ENCODE measurements around the gene JAML.
"Not testable (repeated sequence)": the region's sequence is repeated elsewhere in the genome, so short reads cannot be mapped to it uniquely, and the experiment has no call there.

The JAML gene

GRCh38 chr11:118193910-118194566 lies 30.8 kb downstream of the JAML start:
- H3K9me3 ChIP-seq (replicated peaks in 1 of 11): peaks cover 18 to 34% (median 22%) of the 10 kb centered on the region in 11 experiments
- TF ChIP-seq Cebpa-rat (IDR thresholded peaks at IDR 0.05): no peak
- H3K4me1 ChIP-seq: peaks cover 0 to 19% (median 7%) of the 10 kb centered on the region in 10 experiments; a peak in 9 of 20 replicates
- H3K4me2 ChIP-seq: no peak overlapping the region; a peak in 1 of 22 replicates
- no peaks in the 10 kb centered on the region for H4K20me1 ChIP-seq
- H3K27me3 ChIP-seq: no peaks in the 10 kb centered on the region
- H3K9ac ChIP-seq: no peak overlapping the region
- H3K27ac ChIP-seq: no peak overlapping the region
- H3K4me3 ChIP-seq: no peak overlapping the region
- peaks cover 0 to 67% (median 0%) of the 10 kb centered on the region in 11 experiments; a peak in 5 of 22 replicates for H3K36me3 ChIP-seq

GRCh38 chr11:118192817-118193216 lies 32.0 kb downstream of the JAML start:
- not testable (repeated sequence) for H3K27ac ChIP-seq, H4K20me1 ChIP-seq, H3K27me3 ChIP-seq, H3K9ac ChIP-seq, H3K4me3 ChIP-seq, H3K4me2 ChIP-seq
- Histone ChIP-seq H3K4me1 (peaks cover 0 to 15% (median 2%) of the 10 kb centered on the region in 10 experiments; a peak in 11 of 20 replicates), H3K36me3 (peaks cover 0 to 64% (median 0%) of the 10 kb centered on the region in 11 experiments; a peak in 5 of 22 replicates), H3K9me3 (replicated peaks in 1 of 11) (peaks cover 18 to 34% (median 22%) of the 10 kb centered on the region in 11 experiments)

- not testable (repeated sequence) for H3K27ac ChIP-seq, H3K9ac ChIP-seq
- peaks cover 18 to 34% (median 22%) of the 10 kb centered on the region in 11 experiments for H3K9me3 ChIP-seq (replicated peaks in 1 of 11)
Observed at GRCh38 chr11:118190942-118191506, 33.8 kb downstream of the JAML start.

GRCh38 chr11:118186346-118187107 lies 38.3 kb downstream of the JAML start:
- H3K4me2 ChIP-seq: peak overlapping the region in 9 of 11 experiments; percentile 20 to 91 (median 77); a peak in 17 of 22 replicates
- H3K27ac ChIP-seq: peak overlapping the region in 4 of 11 experiments; percentile 31 to 51 (median 38); a peak in 4 of 22 replicates
- peaks cover 0 to 54% (median 33%) of the 10 kb centered on the region in 10 experiments; a peak in 17 of 20 replicates for H3K4me1 ChIP-seq
- peaks cover 0 to under 1% (median 0%) of the 10 kb centered on the region in 11 experiments; a peak in 1 of 22 replicates for H3K36me3 ChIP-seq
- no peaks in the 10 kb centered on the region for H4K20me1 ChIP-seq
- no peaks in the 10 kb centered on the region for H3K27me3 ChIP-seq
- TF ChIP-seq Cebpa-rat (IDR thresholded peaks at IDR 0.05): no peak
- H3K4me3 ChIP-seq: peak overlapping the region in 3 of 10 experiments; percentile 1 to 27 (median 16); a peak in 1 of 20 replicates
- H3K9me3 ChIP-seq (replicated peaks in 1 of 11): peaks cover 2 to 9% (median 4%) of the 10 kb centered on the region in 11 experiments; a peak in 19 of 22 replicates
- H3K9ac ChIP-seq: no peak overlapping the region

More at GRCh38 chr11:118190942-118191506, 33.8 kb downstream of the JAML start:
- H4K20me1 ChIP-seq, H3K27me3 ChIP-seq, H3K4me3 ChIP-seq, H3K4me2 ChIP-seq: not testable (repeated sequence)
- Histone ChIP-seq H3K4me1 (peaks cover 0 to 33% (median 20%) of the 10 kb centered on the region in 10 experiments; a peak in 15 of 20 replicates), H3K36me3 (peaks cover 0 to 46% (median 0%) of the 10 kb centered on the region in 11 experiments; a peak in 5 of 22 replicates)

- peak overlapping the region in 5 of 11 experiments; percentile 77 to 91 (median 80); a peak in 10 of 22 replicates for H3K4me2 ChIP-seq
- TF ChIP-seq Cebpa-rat (IDR thresholded peaks at IDR 0.05): no peak
- no peaks in the 10 kb centered on the region for H4K20me1 ChIP-seq
- H3K27ac ChIP-seq: no peak overlapping the region
- H3K27me3 ChIP-seq: no peaks in the 10 kb centered on the region
- H3K4me1 ChIP-seq: peaks cover 8 to 66% (median 45%) of the 10 kb centered on the region in 10 experiments
- no peak overlapping the region for H3K4me3 ChIP-seq
- no peaks in the 10 kb centered on the region for H3K36me3 ChIP-seq
- no peak overlapping the region for H3K9ac ChIP-seq
- H3K9me3 ChIP-seq (replicated peaks in 1 of 11): no peaks in the 10 kb centered on the region
Observed at GRCh38 chr11:118184784-118185579, 39.8 kb downstream of the JAML start.

- not testable (repeated sequence) for H3K27me3 ChIP-seq; H3K9me3 ChIP-seq (replicated peaks in 1 of 11); H3K9ac ChIP-seq; H3K36me3 ChIP-seq; H3K4me3 ChIP-seq; H3K27ac ChIP-seq; H4K20me1 ChIP-seq
- H3K4me1 ChIP-seq: peaks cover 11 to 69% (median 47%) of the 10 kb centered on the region in 10 experiments
- peak overlapping the region in 5 of 11 experiments; percentile 3 to 83 (median 77); a peak in 8 of 22 replicates for H3K4me2 ChIP-seq
Observed at GRCh38 chr11:118183691-118184090, 41.1 kb downstream of the JAML start.

- Histone ChIP-seq H3K27ac (peak overlapping the region in 4 of 11 experiments; percentile 3 to 43 (median 34); a peak in 3 of 22 replicates), H3K9me3 (replicated peaks in 1 of 11) (no peaks in the 10 kb centered on the region), H3K9ac (peak overlapping the region in 6 of 11 experiments; percentile 11 to 54 (median 29); a peak in 7 of 22 replicates), H3K4me1 (peaks cover 23 to 56% (median 37%) of the 10 kb centered on the region in 10 experiments), H3K36me3 (no peaks in the 10 kb centered on the region), H4K20me1 (no peaks in the 10 kb centered on the region), H3K4me3 (no peak overlapping the region), H3K4me2 (peak overlapping the region; percentile 54 to 77 (median 62)), H3K27me3 (no peaks in the 10 kb centered on the region)
- TF ChIP-seq Cebpa-rat (IDR thresholded peaks at IDR 0.05): no peak
Observed at GRCh38 chr11:118180300-118180703, 44.5 kb downstream of the JAML start.

GRCh38 chr11:118176778-118177134 lies 48.1 kb downstream of the JAML start:
- Histone ChIP-seq H3K4me2 (peak overlapping the region in 8 of 11 experiments; percentile 36 to 80 (median 64); a peak in 12 of 22 replicates), H3K27me3 (no peaks in the 10 kb centered on the region), H3K27ac (no peak overlapping the region), H3K36me3 (no peaks in the 10 kb centered on the region), H3K9me3 (replicated peaks in 1 of 11) (no peaks in the 10 kb centered on the region), H3K4me1 (peaks cover 19 to 34% (median 29%) of the 10 kb centered on the region in 10 experiments), H3K9ac (no peak overlapping the region), H3K4me3 (no peak overlapping the region), H4K20me1 (no peaks in the 10 kb centered on the region)
- no peak for TF ChIP-seq Cebpa-rat (IDR thresholded peaks at IDR 0.05)
